ENCODE data around the gene PBLD.

The PBLD gene

GRCh38 chr10:68290736-68291135, 42.0 kb downstream of the PBLD start:
- Histone ChIP-seq H3K9me2 (replicated peaks; ENCODE audit: control insufficient read depth, low read length) (no peaks in the 10 kb centered on the region), H3K27ac (ENCODE audit: low read depth, low read length) (no peak overlapping the region), H3K9me3 (ENCODE audit: control insufficient read depth, insufficient read depth, low read length) (no peaks in the 10 kb centered on the region), H3F3A (ENCODE audit: control insufficient read depth, insufficient read depth) (no peaks in the 10 kb centered on the region), H3K27me3 (ENCODE audit: control insufficient read depth, low read length) (no peaks in the 10 kb centered on the region), H3K4me2 (ENCODE audit: low read length) (no peak overlapping the region), H3K4me3 (ENCODE audit: low read length) (no peak overlapping the region), H4K20me1 (ENCODE audit: control insufficient read depth, insufficient read depth, low read depth, low read length) (no peaks in the 10 kb centered on the region), H3K79me2 (ENCODE audit: control insufficient read depth, low read length) (no peaks in the 10 kb centered on the region), H3K36me3 (ENCODE audit: control insufficient read depth, low read length) (no peaks in the 10 kb centered on the region), H3K4me1 (ENCODE audit: control insufficient read depth, low read length) (peaks cover 14% of the 10 kb centered on the region)
- TF ChIP-seq EZH2phosphoT487 (IDR thresholded peaks at IDR 0.05; ENCODE audit: borderline replicate concordance, low read length) (no peak), CTCF (IDR thresholded peaks at IDR 0.05; ENCODE audit: low read depth, low read length, poor library complexity, severe bottlenecking) (no peak)

- TF ChIP-seq EZH2phosphoT487 (IDR thresholded peaks at IDR 0.05; ENCODE audit: borderline replicate concordance, low read length) (no peak), CTCF (IDR thresholded peaks at IDR 0.05; ENCODE audit: low read depth, low read length, poor library complexity, severe bottlenecking) (no peak)
Measured at GRCh38 chr10:68288717-68289116, 44.0 kb downstream of the PBLD start.

GRCh38 chr10:68284062-68285001, 48.4 kb downstream of the PBLD start:
- H3K4me2 ChIP-seq (ENCODE audit: low read length) = no peak overlapping the region
- H4K20me1 ChIP-seq (ENCODE audit: control insufficient read depth, insufficient read depth, low read depth, low read length) = no peaks in the 10 kb centered on the region
- H3K4me3 ChIP-seq (ENCODE audit: low read length) = no peak overlapping the region
- peaks cover 7% of the 10 kb centered on the region for H3K4me1 ChIP-seq (ENCODE audit: control insufficient read depth, low read length)
- H3K27me3 ChIP-seq (ENCODE audit: control insufficient read depth, low read length) = no peaks in the 10 kb centered on the region
- no peaks in the 10 kb centered on the region for H3F3A ChIP-seq (ENCODE audit: control insufficient read depth, insufficient read depth)
- H3K27ac ChIP-seq (ENCODE audit: low read depth, low read length) = no peak overlapping the region
- no peaks in the 10 kb centered on the region for H3K79me2 ChIP-seq (ENCODE audit: control insufficient read depth, low read length)
- H3K9me3 ChIP-seq (ENCODE audit: control insufficient read depth, insufficient read depth, low read length) = no peaks in the 10 kb centered on the region
- H3K36me3 ChIP-seq (ENCODE audit: control insufficient read depth, low read length) = no peaks in the 10 kb centered on the region
- no peaks in the 10 kb centered on the region for H3K9me2 ChIP-seq (replicated peaks; ENCODE audit: control insufficient read depth, low read length)
- TF ChIP-seq EZH2phosphoT487 (IDR thresholded peaks at IDR 0.05; ENCODE audit: borderline replicate concordance, low read length) (no peak), CTCF (IDR thresholded peaks at IDR 0.05; ENCODE audit: low read depth, low read length, poor library complexity, severe bottlenecking) (no peak)

More at GRCh38 chr10:68288717-68289116, 44.0 kb downstream of the PBLD start:
- H3K4me1 ChIP-seq (ENCODE audit: control insufficient read depth, low read length) = peaks cover 7% of the 10 kb centered on the region
- no peak overlapping the region for H3K27ac ChIP-seq (ENCODE audit: low read depth, low read length)
- H3K9me3 ChIP-seq (ENCODE audit: control insufficient read depth, insufficient read depth, low read length) = no peaks in the 10 kb centered on the region
- no peaks in the 10 kb centered on the region for H3K79me2 ChIP-seq (ENCODE audit: control insufficient read depth, low read length)
- H4K20me1 ChIP-seq (ENCODE audit: control insufficient read depth, insufficient read depth, low read depth, low read length) = no peaks in the 10 kb centered on the region
- H3K27me3 ChIP-seq (ENCODE audit: control insufficient read depth, low read length) = no peaks in the 10 kb centered on the region
- H3K36me3 ChIP-seq (ENCODE audit: control insufficient read depth, low read length) = no peaks in the 10 kb centered on the region
- H3K9me2 ChIP-seq (replicated peaks; ENCODE audit: control insufficient read depth, low read length) = no peaks in the 10 kb centered on the region
- no peak overlapping the region for H3K4me2 ChIP-seq (ENCODE audit: low read length)
- H3F3A ChIP-seq (ENCODE audit: control insufficient read depth, insufficient read depth) = no peaks in the 10 kb centered on the region
- H3K4me3 ChIP-seq (ENCODE audit: low read length) = no peak overlapping the region
